ENCODE measurements around the gene ASB1.

GRCh38 chr2:238449241-238449640 lies 22.5 kb downstream of the ASB1 start:
- TF ChIP-seq CTCF (IDR thresholded peaks at IDR 0.05; ENCODE audit: low read length) (no peak), EZH2 (IDR thresholded peaks at IDR 0.05; ENCODE audit: borderline replicate concordance, low read length) (no peak)

All from OCI-LY1 (cell line).